Measurements from ENCODE around the gene CTNNAL1.
"Not testable (repeated sequence)": the region's sequence is repeated elsewhere in the genome, so short reads cannot be mapped to it uniquely, and the experiment has no call there.

The CTNNAL1 gene

GRCh38 chr9:109012876-109013678 is at the start of gene CTNNAL1:
Gene CTNNAL1 (minus strand): TSS chr9:109013499. CDS start chr9:109013442, 57 bp downstream.
- FAIRE-seq: no peak

- FAIRE-seq: no peak
These were observed 49.2 kb upstream of the CTNNAL1 start for GRCh38 chr9:109062543-109062942.

- FAIRE-seq: no peak
These were observed 46.9 kb upstream of the CTNNAL1 start for GRCh38 chr9:109060191-109060590.

GRCh38 chr9:109053121-109053520 is 39.8 kb upstream of the CTNNAL1 start:
- FAIRE-seq: not testable (repeated sequence)

- FAIRE-seq: no peak
These were observed 39.1 kb upstream of the CTNNAL1 start for GRCh38 chr9:109052416-109052815.

- FAIRE-seq: no peak
These were observed 38.4 kb upstream of the CTNNAL1 start for GRCh38 chr9:109051733-109052132.

GRCh38 chr9:109050444-109050843 is 37.1 kb upstream of the CTNNAL1 start:
- no peak for FAIRE-seq

- no peak for FAIRE-seq
These were observed 35.5 kb upstream of the CTNNAL1 start for GRCh38 chr9:109048822-109049221.

GRCh38 chr9:109047259-109047658 is 34.0 kb upstream of the CTNNAL1 start:
- FAIRE-seq: no peak

- FAIRE-seq: no peak
These were observed 33.0 kb upstream of the CTNNAL1 start for GRCh38 chr9:109046346-109046745.

GRCh38 chr9:109043578-109043977 is 30.3 kb upstream of the CTNNAL1 start:
- FAIRE-seq: no peak

GRCh38 chr9:109040571-109040970 is 27.3 kb upstream of the CTNNAL1 start:
- no peak for FAIRE-seq

- no peak for FAIRE-seq
These were observed 26.2 kb upstream of the CTNNAL1 start for GRCh38 chr9:109039539-109039938.

GRCh38 chr9:109037946-109038715 is 24.8 kb upstream of the CTNNAL1 start:
- FAIRE-seq: no peak

GRCh38 chr9:109036744-109037680 is 23.7 kb upstream of the CTNNAL1 start:
- no peak for FAIRE-seq

GRCh38 chr9:109035684-109036423 is 22.6 kb upstream of the CTNNAL1 start:
- no peak for FAIRE-seq

GRCh38 chr9:109033941-109034700 is 20.8 kb upstream of the CTNNAL1 start:
- FAIRE-seq: no peak

GRCh38 chr9:109031241-109031640 is 17.9 kb upstream of the CTNNAL1 start:
- no peak for FAIRE-seq

- no peak for FAIRE-seq
These were observed 17.1 kb upstream of the CTNNAL1 start for GRCh38 chr9:109030426-109030825.

- FAIRE-seq: no peak
These were observed 15.2 kb upstream of the CTNNAL1 start for GRCh38 chr9:109028457-109028856.

GRCh38 chr9:109027176-109027575 is 13.9 kb upstream of the CTNNAL1 start:
- no peak for FAIRE-seq

Measured in colon (tissue), 2 donors.